ENCODE results near the gene TNPO3. TPM values are rescaled to one million over a fixed set of nuclear protein-coding genes. Genes with fewer than 3 reads are reported as not detected.

Gene TNPO3
- total RNA-seq, 1 donor from 2014 or later, result 42.6 TPM

DNA sequence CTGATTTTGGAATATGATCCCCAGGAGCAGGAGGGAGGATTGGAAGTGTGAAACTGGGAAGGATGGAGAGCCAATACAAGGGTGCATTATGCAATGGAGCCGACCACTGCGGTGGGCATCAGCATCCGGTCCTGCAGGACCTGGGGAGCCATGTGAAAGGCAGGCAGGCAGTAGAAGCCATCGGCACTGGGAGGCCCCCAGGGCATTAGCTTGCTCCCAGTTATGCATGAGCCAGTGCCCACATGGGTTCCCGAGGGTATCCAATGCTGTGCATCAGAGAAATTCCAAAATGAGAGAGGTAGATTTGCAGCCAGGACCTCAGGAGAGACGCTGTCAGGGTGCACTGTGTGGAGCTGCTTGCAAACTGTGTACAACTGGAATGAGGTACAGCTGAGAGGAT, 135.7 kb downstream of the TNPO3 start:
- Mint-ChIP-seq H3K27me3 (ENCODE audit: unreplicated experiment) (peaks cover 21% of the 10 kb centered on the region), H3K4me1 (ENCODE audit: unreplicated experiment) (peaks cover 8% of the 10 kb centered on the region), H3K9me3 (ENCODE audit: unreplicated experiment) (no peaks in the 10 kb centered on the region), H3K4me3 (ENCODE audit: unreplicated experiment) (no peak overlapping the region), H3K36me3 (ENCODE audit: low read depth, unreplicated experiment) (no peaks in the 10 kb centered on the region), H3K27ac (ENCODE audit: unreplicated experiment) (no peak overlapping the region)
- TF ChIP-seq, protein P1, sequence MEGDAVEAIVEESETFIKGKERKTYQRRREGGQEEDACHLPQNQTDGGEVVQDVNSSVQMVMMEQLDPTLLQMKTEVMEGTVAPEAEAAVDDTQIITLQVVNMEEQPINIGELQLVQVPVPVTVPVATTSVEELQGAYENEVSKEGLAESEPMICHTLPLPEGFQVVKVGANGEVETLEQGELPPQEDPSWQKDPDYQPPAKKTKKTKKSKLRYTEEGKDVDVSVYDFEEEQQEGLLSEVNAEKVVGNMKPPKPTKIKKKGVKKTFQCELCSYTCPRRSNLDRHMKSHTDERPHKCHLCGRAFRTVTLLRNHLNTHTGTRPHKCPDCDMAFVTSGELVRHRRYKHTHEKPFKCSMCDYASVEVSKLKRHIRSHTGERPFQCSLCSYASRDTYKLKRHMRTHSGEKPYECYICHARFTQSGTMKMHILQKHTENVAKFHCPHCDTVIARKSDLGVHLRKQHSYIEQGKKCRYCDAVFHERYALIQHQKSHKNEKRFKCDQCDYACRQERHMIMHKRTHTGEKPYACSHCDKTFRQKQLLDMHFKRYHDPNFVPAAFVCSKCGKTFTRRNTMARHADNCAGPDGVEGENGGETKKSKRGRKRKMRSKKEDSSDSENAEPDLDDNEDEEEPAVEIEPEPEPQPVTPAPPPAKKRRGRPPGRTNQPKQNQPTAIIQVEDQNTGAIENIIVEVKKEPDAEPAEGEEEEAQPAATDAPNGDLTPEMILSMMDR (IDR thresholded peaks at IDR 0.05; ENCODE audit: unreplicated experiment), result no peak
- no peak for DNase-seq (ENCODE audit: low spot score)

DNA sequence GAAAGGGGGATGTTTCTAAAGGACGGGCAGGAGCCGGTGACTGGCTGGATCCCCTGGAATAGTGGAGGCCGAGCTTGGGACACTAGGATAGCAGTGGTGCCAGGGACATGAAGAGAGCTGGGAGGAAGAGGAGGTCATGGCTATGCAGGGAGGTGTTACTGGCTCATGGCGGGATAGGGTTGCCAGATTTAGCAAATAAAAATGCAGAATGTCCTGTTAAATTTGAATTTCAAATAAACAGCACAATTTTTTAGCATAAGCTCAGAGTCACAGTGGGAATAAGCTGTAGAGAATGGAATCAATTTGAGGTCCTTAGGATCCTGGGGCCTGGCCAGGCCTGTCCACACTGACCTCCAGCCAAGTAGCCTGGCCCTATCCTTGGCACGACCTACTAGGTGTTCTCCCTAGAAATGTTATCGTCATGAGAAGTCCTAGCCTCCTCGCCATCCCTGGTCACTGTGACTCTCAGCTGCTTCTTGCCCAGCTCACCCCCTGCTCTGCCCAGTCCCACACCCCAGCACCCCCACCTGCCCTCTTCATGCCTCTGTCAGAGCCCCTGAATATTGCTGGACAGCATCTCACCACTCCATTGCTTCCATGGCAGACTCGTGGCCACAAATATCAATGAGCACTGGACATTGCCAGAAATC, 136.8 kb downstream of the TNPO3 start:
- H3K27me3 Mint-ChIP-seq (ENCODE audit: unreplicated experiment), result peaks cover 20% of the 10 kb centered on the region
- H3K36me3 Mint-ChIP-seq (ENCODE audit: low read depth, unreplicated experiment), result no peaks in the 10 kb centered on the region
- no peaks in the 10 kb centered on the region for H3K9me3 Mint-ChIP-seq (ENCODE audit: unreplicated experiment)
- DNase-seq (ENCODE audit: low spot score), result no peak
- H3K4me3 Mint-ChIP-seq (ENCODE audit: unreplicated experiment), result no peak overlapping the region
- TF ChIP-seq, protein P1 (IDR thresholded peaks at IDR 0.05; ENCODE audit: unreplicated experiment), result no peak
- peaks cover 9% of the 10 kb centered on the region for H3K4me1 Mint-ChIP-seq (ENCODE audit: unreplicated experiment)
- H3K27ac Mint-ChIP-seq (ENCODE audit: unreplicated experiment), result no peak overlapping the region

DNA sequence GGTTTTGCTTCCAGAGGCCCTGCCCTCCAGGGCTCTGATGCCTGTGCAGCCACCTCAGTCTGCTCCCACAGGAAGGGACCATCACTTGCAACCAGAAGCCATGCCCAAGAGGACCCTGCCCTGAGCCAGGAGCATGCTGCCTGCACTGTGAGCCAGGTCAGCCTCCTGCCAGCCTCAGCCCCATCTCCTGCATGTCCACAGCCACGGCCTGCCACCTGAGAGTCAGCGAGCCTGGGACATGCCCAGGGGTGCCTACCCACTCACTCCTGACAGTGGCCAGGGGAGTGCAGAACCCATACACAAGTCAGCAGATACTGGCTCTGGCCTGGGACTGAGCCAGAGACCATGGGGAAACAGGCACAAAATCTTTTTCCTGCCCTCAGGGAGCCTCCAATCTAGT, 137.8 kb downstream of the TNPO3 start:
- DNase-seq (ENCODE audit: low spot score), result no peak
- Mint-ChIP-seq H3K27me3 (ENCODE audit: unreplicated experiment) (peaks cover 21% of the 10 kb centered on the region), H3K27ac (ENCODE audit: unreplicated experiment) (no peak overlapping the region), H3K9me3 (ENCODE audit: unreplicated experiment) (no peaks in the 10 kb centered on the region), H3K36me3 (ENCODE audit: low read depth, unreplicated experiment) (no peaks in the 10 kb centered on the region), H3K4me3 (ENCODE audit: unreplicated experiment) (no peak overlapping the region), H3K4me1 (ENCODE audit: unreplicated experiment) (peaks cover 9% of the 10 kb centered on the region)
- TF ChIP-seq, protein P1 (IDR thresholded peaks at IDR 0.05; ENCODE audit: unreplicated experiment), result no peak

DNA sequence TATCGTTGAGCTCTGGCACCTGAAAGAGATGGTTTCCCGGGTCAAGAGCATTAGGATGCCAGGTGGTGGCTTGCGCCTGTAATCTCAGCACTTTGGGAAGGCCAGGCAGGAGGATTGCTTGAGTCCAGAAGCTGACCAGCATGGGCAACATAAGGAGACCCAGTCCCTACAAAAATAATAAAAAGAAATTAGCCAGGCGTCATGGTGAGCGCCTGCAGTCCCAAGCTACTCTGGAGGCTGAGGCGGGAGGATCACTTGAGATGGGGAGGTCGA, 138.3 kb downstream of the TNPO3 start:
- peaks cover 13% of the 10 kb centered on the region for H3K4me1 Mint-ChIP-seq (ENCODE audit: unreplicated experiment)
- H3K9me3 Mint-ChIP-seq (ENCODE audit: unreplicated experiment), result no peaks in the 10 kb centered on the region
- TF ChIP-seq, protein P1 (IDR thresholded peaks at IDR 0.05; ENCODE audit: unreplicated experiment), result no peak
- DNase-seq (ENCODE audit: low spot score), result no peak
- no peak overlapping the region for H3K4me3 Mint-ChIP-seq (ENCODE audit: unreplicated experiment)
- no peak overlapping the region for H3K27ac Mint-ChIP-seq (ENCODE audit: unreplicated experiment)
- H3K36me3 Mint-ChIP-seq (ENCODE audit: low read depth, unreplicated experiment), result no peaks in the 10 kb centered on the region
- H3K27me3 Mint-ChIP-seq (ENCODE audit: unreplicated experiment), result peaks cover 21% of the 10 kb centered on the region

DNA sequence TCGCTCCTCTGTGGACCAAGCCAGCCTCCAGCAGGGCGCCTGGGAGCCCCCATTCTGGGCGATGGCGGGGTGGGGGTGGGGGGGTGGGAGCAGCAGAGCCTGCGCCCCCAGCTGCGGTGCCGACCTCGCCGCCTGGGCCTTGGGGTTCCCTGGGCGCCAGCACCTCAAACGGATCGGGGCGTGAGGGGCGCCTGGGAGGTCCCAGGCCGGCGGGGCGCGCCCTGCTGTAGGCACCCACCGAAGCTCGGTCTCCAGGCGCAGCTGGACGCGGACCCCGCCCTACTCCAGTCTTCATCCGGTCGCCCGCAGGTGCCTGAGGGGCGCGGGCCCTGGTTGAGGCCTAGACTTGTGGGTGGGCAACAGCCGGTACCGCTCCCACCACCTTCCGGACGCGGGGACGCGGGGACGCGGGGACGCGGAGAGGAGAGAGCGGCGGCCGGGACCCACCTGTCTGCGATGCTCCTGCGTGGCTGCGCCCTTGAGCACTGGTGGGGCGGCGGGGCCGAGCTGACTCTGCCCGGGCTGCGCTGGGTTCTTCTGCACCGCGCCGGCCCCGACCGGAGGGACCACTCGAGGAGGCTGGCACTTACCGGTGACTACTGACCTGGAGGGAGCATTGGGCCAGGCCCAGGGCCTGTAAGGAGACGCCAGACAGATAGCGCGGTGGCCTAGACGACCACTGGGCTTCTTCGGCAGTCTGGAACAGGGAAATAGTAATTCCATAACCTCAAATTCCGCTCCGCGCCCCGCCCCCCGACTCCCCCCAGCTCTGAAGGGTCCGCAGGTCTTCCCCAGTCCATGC, 138.9 kb downstream of the TNPO3 start:
- Mint-ChIP-seq H3K36me3 (ENCODE audit: low read depth, unreplicated experiment) (peaks cover under 1% of the 10 kb centered on the region), H3K4me3 (ENCODE audit: unreplicated experiment) (no peak overlapping the region), H3K4me1 (ENCODE audit: unreplicated experiment) (peaks cover 18% of the 10 kb centered on the region), H3K27me3 (ENCODE audit: unreplicated experiment) (peaks cover 21% of the 10 kb centered on the region), H3K9me3 (ENCODE audit: unreplicated experiment) (no peaks in the 10 kb centered on the region), H3K27ac (ENCODE audit: unreplicated experiment) (no peak overlapping the region)
- TF ChIP-seq, protein P1 (IDR thresholded peaks at IDR 0.05; ENCODE audit: unreplicated experiment), result no peak
- DNase-seq (ENCODE audit: low spot score), result no peak
